ACC112 (cell line): Measurements from ENCODE around the gene ZDHHC7.
"Not testable (repeated sequence)": the region's sequence is repeated elsewhere in the genome, so short reads cannot be mapped to it uniquely, and the experiment has no call there.

Source experiments
- H2AFZ ChIP-seq: fragments of 200-600 bp; sonication (generic); one replicate; pipeline ENCODE4 v1.6.0; 2017; ENCODE audit warnings: antibody characterized with exemption, low read length; ENCODE audit not compliant: unreplicated experiment
- H3K27ac ChIP-seq: fragments of 200-600 bp; sonication (generic); 2 replicates; pipeline ENCODE4 v1.5.1; 2014; ENCODE audit warnings: low read depth, mild to moderate bottlenecking, antibody characterized with exemption, low read length, moderate library complexity
- H3K27me3 ChIP-seq: fragments of 200-600 bp; sonication (generic); 2 replicates; pipeline ENCODE4 v1.6.1; 2014; ENCODE audit warnings: mild to moderate bottlenecking, antibody characterized with exemption, low read length, moderate library complexity, mixed read lengths; ENCODE audit not compliant: insufficient read depth
- H3K36me3 ChIP-seq: fragments of 200-600 bp; sonication (generic); 2 replicates; pipeline ENCODE4 v1.6.1; 2016; ENCODE audit warnings: mild to moderate bottlenecking, antibody characterized with exemption, low read length, moderate library complexity, mixed read lengths; ENCODE audit not compliant: insufficient read depth
- H3K4me1 ChIP-seq: fragments of 200-600 bp; sonication (generic); one replicate; pipeline ENCODE4 v1.6.1; 2016; ENCODE audit warnings: low read length, mixed read lengths; ENCODE audit not compliant: insufficient read depth, unreplicated experiment, control insufficient read depth
- H3K4me3 ChIP-seq: fragments of 200-600 bp; sonication (generic); 2 replicates; pipeline ENCODE4 v1.5.1; 2014; ENCODE audit warnings: mild to moderate bottlenecking, low read depth, low read length
- H3K79me2 ChIP-seq: fragments of 200-600 bp; sonication (generic); one replicate; pipeline ENCODE4 v1.6.0; 2016; ENCODE audit warnings: low read length; ENCODE audit not compliant: control insufficient read depth, unreplicated experiment, insufficient read depth

The ZDHHC7 gene

GRCh38 chr16:84949772-84950436 lies 61.4 kb downstream of the ZDHHC7 start:
- no peaks in the 10 kb centered on the region for H3K36me3 ChIP-seq
- no peaks in the 10 kb centered on the region for H3K79me2 ChIP-seq
- no peak overlapping the region for H3K4me3 ChIP-seq
- no peak overlapping the region for H2AFZ ChIP-seq
- H3K4me1 ChIP-seq, result no peaks in the 10 kb centered on the region
- H3K27ac ChIP-seq, result no peak overlapping the region
- no peaks in the 10 kb centered on the region for H3K27me3 ChIP-seq

- Histone ChIP-seq H3K4me1 (no peaks in the 10 kb centered on the region), H3K27ac (no peak overlapping the region), H2AFZ (no peak overlapping the region), H3K36me3 (no peaks in the 10 kb centered on the region), H3K79me2 (no peaks in the 10 kb centered on the region), H3K4me3 (no peak overlapping the region), H3K27me3 (no peaks in the 10 kb centered on the region)
These were observed 62.3 kb downstream of the ZDHHC7 start for GRCh38 chr16:84948851-84949610.

DNA sequence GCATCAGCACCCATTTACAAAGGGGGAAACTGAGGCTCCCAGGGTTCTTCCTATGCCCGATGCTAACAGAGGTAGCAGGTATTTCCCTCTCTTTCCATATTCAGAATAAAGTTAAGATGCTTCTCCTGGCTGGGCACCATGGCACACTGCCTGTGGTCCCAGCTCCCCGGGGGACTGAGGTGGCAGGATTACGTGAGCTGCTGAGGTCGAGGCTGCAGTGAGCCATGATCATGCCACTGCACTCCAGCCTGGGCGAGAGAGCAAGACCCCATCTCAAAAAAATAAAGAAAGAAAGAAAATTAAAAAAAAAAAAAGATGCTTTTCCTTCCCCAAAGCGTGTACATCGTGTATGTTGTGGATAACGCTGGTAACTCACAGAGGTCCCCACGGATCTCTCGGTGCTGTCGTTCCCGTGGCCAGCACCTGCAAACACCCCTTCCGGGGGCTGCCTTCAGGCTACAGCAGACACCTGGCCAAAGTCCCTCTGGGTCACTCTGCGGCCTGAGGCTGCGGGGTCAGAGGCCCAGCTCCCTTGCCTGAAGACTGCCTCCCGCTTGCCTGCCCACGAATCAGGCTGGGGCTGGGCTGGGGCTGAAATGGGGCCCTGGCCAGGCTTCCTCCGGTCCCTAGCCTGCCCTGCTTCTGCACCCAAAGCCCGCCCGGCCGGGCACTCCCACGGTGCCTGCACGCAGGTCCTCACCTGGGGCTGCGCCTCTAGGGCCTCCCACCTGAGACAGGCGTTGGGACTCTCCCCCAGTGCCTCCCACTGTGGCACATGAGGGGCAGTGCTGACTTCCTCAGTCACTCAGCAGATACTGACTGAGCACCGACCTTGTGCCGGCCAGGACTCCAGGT lies 63.1 kb downstream of the ZDHHC7 start:
- Histone ChIP-seq H3K27ac (no peak overlapping the region), H2AFZ (no peak overlapping the region), H3K4me1 (no peaks in the 10 kb centered on the region), H3K36me3 (no peaks in the 10 kb centered on the region), H3K79me2 (no peaks in the 10 kb centered on the region), H3K27me3 (no peaks in the 10 kb centered on the region), H3K4me3 (no peak overlapping the region)

GRCh38 chr16:84947022-84947421 lies 64.3 kb downstream of the ZDHHC7 start:
- Histone ChIP-seq H2AFZ (no peak overlapping the region), H3K4me3 (no peak overlapping the region), H3K27me3 (no peaks in the 10 kb centered on the region), H3K27ac (no peak overlapping the region), H3K4me1 (peaks cover under 1% of the 10 kb centered on the region), H3K79me2 (no peaks in the 10 kb centered on the region), H3K36me3 (no peaks in the 10 kb centered on the region)

DNA sequence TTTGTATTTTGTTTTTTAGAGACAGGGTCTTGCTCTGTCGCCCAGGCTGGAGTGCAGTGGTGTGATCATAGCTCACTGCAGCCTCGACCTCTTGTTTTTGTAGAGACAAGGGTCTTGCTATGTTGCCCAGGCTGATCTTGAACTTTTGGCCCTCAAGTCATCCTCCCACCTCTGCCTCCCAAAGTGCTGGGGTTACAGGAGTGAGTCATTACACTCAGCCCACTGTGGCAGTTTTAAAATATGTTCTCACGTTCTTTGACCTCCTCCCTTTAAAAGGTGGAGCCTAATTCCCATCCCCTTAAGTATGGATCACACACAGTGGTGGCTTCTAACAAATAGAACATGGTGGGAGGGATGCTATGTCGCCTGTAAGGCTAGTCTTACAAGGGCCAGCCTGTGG lies 67.7 kb downstream of the ZDHHC7 start:
- Histone ChIP-seq H3K27me3 (no peaks in the 10 kb centered on the region), H3K36me3 (no peaks in the 10 kb centered on the region), H3K4me1 (peaks cover 4% of the 10 kb centered on the region), H2AFZ (no peak overlapping the region), H3K79me2 (no peaks in the 10 kb centered on the region), H3K27ac (no peak overlapping the region), H3K4me3 (no peak overlapping the region)

- no peaks in the 10 kb centered on the region for H3K27me3 ChIP-seq
- H2AFZ ChIP-seq, result no peak overlapping the region
These were observed 68.5 kb downstream of the ZDHHC7 start for GRCh38 chr16:84942786-84943185.

GRCh38 chr16:84941921-84942320 lies 69.4 kb downstream of the ZDHHC7 start:
- H2AFZ ChIP-seq, result no peak overlapping the region
- no peaks in the 10 kb centered on the region for H3K27me3 ChIP-seq
- no peaks in the 10 kb centered on the region for H3K79me2 ChIP-seq
- no peak overlapping the region for H3K27ac ChIP-seq
- no peak overlapping the region for H3K4me3 ChIP-seq
- H3K4me1 ChIP-seq, result peaks cover 4% of the 10 kb centered on the region
- H3K36me3 ChIP-seq, result no peaks in the 10 kb centered on the region

More at GRCh38 chr16:84942786-84943185, 68.5 kb downstream of the ZDHHC7 start:
- Histone ChIP-seq H3K27ac (no peak overlapping the region), H3K36me3 (no peaks in the 10 kb centered on the region), H3K79me2 (no peaks in the 10 kb centered on the region), H3K4me1 (peaks cover 4% of the 10 kb centered on the region), H3K4me3 (no peak overlapping the region)

DNA sequence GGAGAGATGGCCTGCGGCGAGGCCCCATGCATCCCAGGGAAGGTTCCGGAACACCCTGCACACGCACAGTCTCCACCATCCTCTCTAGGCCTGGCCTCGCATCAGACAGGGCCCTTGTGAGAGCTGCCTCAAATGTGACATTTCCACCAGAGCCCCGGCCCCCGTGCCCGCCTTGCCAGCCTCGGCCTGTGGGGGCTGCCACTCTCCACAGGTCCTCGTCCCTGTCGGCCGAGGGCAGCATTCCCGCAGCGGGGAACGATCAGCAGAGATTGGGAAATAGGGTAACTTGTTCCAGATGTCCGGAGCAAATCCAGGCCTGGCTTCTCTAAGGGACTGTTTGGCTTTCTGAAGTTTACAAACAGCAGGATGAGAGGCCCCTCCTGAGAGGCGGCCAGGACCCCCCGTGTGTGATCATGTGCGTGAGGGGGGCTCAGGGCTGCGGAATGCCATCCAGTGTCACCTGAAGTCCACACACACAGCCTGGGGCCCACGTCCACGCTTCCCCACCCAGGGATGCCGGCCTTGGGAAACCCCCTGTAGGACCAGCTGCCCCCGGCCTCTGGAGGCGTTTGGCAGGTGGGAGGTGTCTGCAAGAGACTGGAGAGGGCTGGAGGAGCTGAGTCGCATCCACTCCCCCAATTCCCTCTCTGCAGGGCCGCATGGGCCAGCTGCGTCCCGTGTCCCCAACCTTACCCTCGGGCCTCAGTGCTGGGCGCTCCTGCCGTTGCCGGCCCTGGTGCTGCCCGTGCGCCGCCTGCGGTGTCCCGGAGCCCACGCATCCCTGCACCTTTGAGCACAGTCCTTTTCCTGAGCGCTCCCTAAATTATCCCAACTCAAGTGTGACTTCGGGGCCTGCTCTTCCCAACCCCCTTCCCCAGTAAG lies 70.4 kb downstream of the ZDHHC7 start:
- H3K36me3 ChIP-seq, result no peaks in the 10 kb centered on the region
- no peak overlapping the region for H2AFZ ChIP-seq
- no peak overlapping the region for H3K27ac ChIP-seq
- no peak overlapping the region for H3K4me3 ChIP-seq
- H3K27me3 ChIP-seq, result no peaks in the 10 kb centered on the region
- H3K79me2 ChIP-seq, result no peaks in the 10 kb centered on the region
- peaks cover 4% of the 10 kb centered on the region for H3K4me1 ChIP-seq

DNA sequence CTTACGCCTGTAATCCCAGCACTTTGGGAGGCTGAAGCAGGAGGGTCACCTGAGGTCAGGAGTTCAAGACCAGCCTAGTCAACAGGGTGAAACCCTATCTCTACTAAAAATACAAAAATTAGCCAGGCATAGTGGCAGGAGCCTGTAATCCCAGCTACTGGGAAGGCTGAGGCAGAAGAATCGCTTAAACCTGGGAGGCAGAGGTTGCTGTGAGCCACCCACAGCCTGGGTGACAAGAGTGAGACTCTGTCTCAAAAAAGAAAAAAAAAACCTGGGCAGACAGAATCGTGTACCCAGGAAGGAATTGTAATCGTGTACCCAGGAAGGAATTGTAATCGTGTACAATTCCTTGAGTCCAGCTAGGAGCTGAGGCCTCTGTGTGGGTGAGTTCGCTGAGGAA lies 72.7 kb downstream of the ZDHHC7 start:
- H3K79me2 ChIP-seq, H2AFZ ChIP-seq, H3K27ac ChIP-seq, H3K27me3 ChIP-seq, H3K36me3 ChIP-seq, H3K4me1 ChIP-seq, H3K4me3 ChIP-seq: not testable (repeated sequence)
